Activated CD4-positive, alpha-beta T cell treated with anti-CD3 and anti-CD28 coated beads, Interleukin-2, amount 50 U/mL, for 24 hours (primary cell): ENCODE data around the gene PGBD1.

Experiments used
- DNase-seq, 2 donors: peaks; one replicate each; pipeline ENCODE4 v3.0.0-alpha.2; 2020; ENCODE audit warnings: low read depth in 1 of 2, low spot score in 1 of 2

PGBD1 gene

GRCh38 chr6:28281288-28282064 lies at the start of gene PGBD1:
PGBD1 (plus strand) TSS chr6:28281572; CDS start chr6:28283814, 2,242 bp downstream.
- DNase-seq = peak; percentile 16 to 46

- no peak for DNase-seq
Measured at GRCh38 chr6:28232785-28233184, 48.6 kb upstream of the PGBD1 start.

- no peak for DNase-seq
Measured at GRCh38 chr6:28235912-28236452, 45.4 kb upstream of the PGBD1 start.

GRCh38 chr6:28239636-28240035 lies 41.7 kb upstream of the PGBD1 start:
- DNase-seq = no peak

- no peak for DNase-seq
Measured at GRCh38 chr6:28240471-28240870, 40.9 kb upstream of the PGBD1 start.

GRCh38 chr6:28243946-28244345 lies 37.4 kb upstream of the PGBD1 start:
- no peak for DNase-seq

- DNase-seq = no peak
Measured at GRCh38 chr6:28245206-28245941, 36.0 kb upstream of the PGBD1 start.

GRCh38 chr6:28248916-28249315 lies 32.5 kb upstream of the PGBD1 start:
- DNase-seq = no peak

- no peak for DNase-seq
Measured at GRCh38 chr6:28250747-28251146, 30.6 kb upstream of the PGBD1 start.

- DNase-seq = no peak
Measured at GRCh38 chr6:28251661-28252008, 29.7 kb upstream of the PGBD1 start.

GRCh38 chr6:28252009-28252975 lies 29.1 kb upstream of the PGBD1 start, which contains the start of gene ZKSCAN4:
ZKSCAN4 (minus strand) TSS chr6:28252269; CDS start chr6:28251980, 289 bp downstream.
- DNase-seq = peak; percentile 59 to 82

- DNase-seq = no peak
Measured at GRCh38 chr6:28254121-28254519, 27.3 kb upstream of the PGBD1 start.

- DNase-seq = no peak
Measured at GRCh38 chr6:28257042-28257441, 24.3 kb upstream of the PGBD1 start.

- DNase-seq = peak; percentile 16 to 54
Measured at GRCh38 chr6:28258877-28259777, 22.2 kb upstream of the PGBD1 start, which contains the start of gene NKAPL. NKAPL (plus strand) TSS chr6:28259297; CDS start chr6:28259372, 75 bp downstream.

GRCh38 chr6:28263922-28264321 lies 17.4 kb upstream of the PGBD1 start:
- no peak for DNase-seq

- no peak for DNase-seq
Measured at GRCh38 chr6:28264834-28265401, 16.5 kb upstream of the PGBD1 start.

- no peak for DNase-seq
Measured at GRCh38 chr6:28266563-28266961, 14.8 kb upstream of the PGBD1 start.

GRCh38 chr6:28266962-28267694 lies 14.2 kb upstream of the PGBD1 start, which contains the start of gene ZSCAN26:
ZSCAN26 (plus strand) TSS chr6:28267143; CDS start chr6:28271920, 4,777 bp downstream.
- peak; percentile 73 to 81 for DNase-seq

- DNase-seq = no peak
Measured at GRCh38 chr6:28267695-28268059, 13.7 kb upstream of the PGBD1 start.
